Lower leg skin (tissue), 4 donors: ENCODE results near the gene BTG4. TPM values are rescaled to one million over a fixed set of nuclear protein-coding genes. Genes with fewer than 3 reads are reported as not detected.

Source experiments
- DNase-seq, 2 donors: peaks; one replicate each; pipeline ENCODE4 v3.0.0-alpha.2; 2019; ENCODE audit warnings: low spot score in 2 of 2
- H3K4me3 ChIP-seq: fragments of 200-600 bp; sonication (generic); 2 replicates; pipeline ENCODE4 v1.5.1; 2017; ENCODE audit warnings: mild to moderate bottlenecking, low read depth; ENCODE audit not compliant: poor library complexity, severe bottlenecking
- CTCF ChIP-seq, 3 donors: fragments of 450-650 bp; IDR thresholded peaks; one replicate each; pipeline ENCODE4 v1.5.1; 2016; ENCODE audit warnings: antibody characterized with exemption in 3 of 3, mild to moderate bottlenecking in 3 of 3, moderate library complexity in 2 of 3
- POLR2A ChIP-seq, 2 donors: fragments of 450-650 bp; IDR thresholded peaks; one replicate each; pipeline ENCODE4 v1.6.1; 2016 to 2017; ENCODE audit warnings: antibody characterized with exemption in 2 of 2, mild to moderate bottlenecking in 1 of 2, moderate library complexity in 1 of 2
- WGBS, 2 donors: methylation state at CpG; one replicate each; pipeline ENCODE4 v1.1.5; 2018; 5-methylcytosine and 5-hydroxymethylcytosine counted together
- intact Hi-C: fragments of 100-400 bp; cut with DNase I; formaldehyde crosslinking; loops from one replicate; pipeline ENCODE4 v1.15.0; 2023; ENCODE audit warnings: low total_unique reads
- total RNA-seq, 4 donors: library from RNA; depleted of rRNA; stranded (reverse); fragments of >200 nt; gene quantifications; one replicate each; pipeline ENCODE4 v1.1.0, GENCODE V29; 2016

BTG4 gene
- total RNA-seq, 4 donors from 2014 or later: not detected

GRCh38 chr11:111531687-111532364, 19.6 kb upstream of the BTG4 start:
- WGBS, 2 donors: 68 to 75% methylated on average over 9 of the region's 9 CpGs
- H3K4me3 ChIP-seq: no peak overlapping the region
- TF ChIP-seq POLR2A (IDR thresholded peaks at IDR 0.05) (no peak), CTCF (IDR thresholded peaks at IDR 0.05) (no peak)
- intact Hi-C loops: no loop called here
- no peak for DNase-seq

GRCh38 chr11:111531136-111531535, 18.9 kb upstream of the BTG4 start:
- DNase-seq: no peak
- no peak overlapping the region for H3K4me3 ChIP-seq
- intact Hi-C loops: no loop called here
- no peak for TF ChIP-seq POLR2A (IDR thresholded peaks at IDR 0.05)
- no peak for TF ChIP-seq CTCF (IDR thresholded peaks at IDR 0.05)

- H3K4me3 ChIP-seq: no peak overlapping the region
- no peak for DNase-seq
- WGBS, 2 donors: 66 to 67% methylated on average over 3 of the region's 3 CpGs
- intact Hi-C loops: no loop called here
- no peak for TF ChIP-seq POLR2A (IDR thresholded peaks at IDR 0.05)
- no peak for TF ChIP-seq CTCF (IDR thresholded peaks at IDR 0.05)
These were observed 17.9 kb upstream of the BTG4 start for GRCh38 chr11:111530091-111530490.

GRCh38 chr11:111528557-111528956, 16.4 kb upstream of the BTG4 start:
- no peak overlapping the region for H3K4me3 ChIP-seq
- DNase-seq: no peak
- no peak for TF ChIP-seq CTCF (IDR thresholded peaks at IDR 0.05)
- no peak for TF ChIP-seq POLR2A (IDR thresholded peaks at IDR 0.05)
- WGBS, 2 donors: 68 to 71% methylated on average over 1 of the region's 1 CpG
- intact Hi-C loops: no loop called here

GRCh38 chr11:111527279-111527678, 15.1 kb upstream of the BTG4 start:
- no peak for DNase-seq
- TF ChIP-seq POLR2A (IDR thresholded peaks at IDR 0.05) (no peak), CTCF (IDR thresholded peaks at IDR 0.05) (no peak)
- 44 to 64% methylated on average over 1 of the region's 1 CpG for WGBS, 2 donors
- no peak overlapping the region for H3K4me3 ChIP-seq
- intact Hi-C loops: no loop called here

- DNase-seq: no peak
- H3K4me3 ChIP-seq: no peak overlapping the region
- TF ChIP-seq POLR2A (IDR thresholded peaks at IDR 0.05) (no peak), CTCF (IDR thresholded peaks at IDR 0.05) (no peak)
- intact Hi-C loops: no loop called here
- WGBS, 2 donors: 89 to 94% methylated on average over 1 of the region's 1 CpG
These were observed 14.3 kb upstream of the BTG4 start for GRCh38 chr11:111526501-111526900.
